Posterior vena cava (tissue), 2 donors: ENCODE data around the gene ARID1A. TPM values are rescaled to one million over a fixed set of nuclear protein-coding genes. Genes with fewer than 3 reads are reported as not detected.
"Not testable (repeated sequence)": the region's sequence is repeated elsewhere in the genome, so short reads cannot be mapped to it uniquely, and the experiment has no call there.

Source experiments
- DNase-seq: peaks from one replicate; pipeline ENCODE4 v3.0.0-alpha.2; 2020; ENCODE audit warnings: low spot score
- intact Hi-C, 2 donors: fragments of 100-400 bp; cut with DNase I; formaldehyde crosslinking; loops; one replicate each; pipeline versions ENCODE4 v1.14.1 to v1.14.2; 2022 to 2023
- total RNA-seq, 2 donors: library from RNA; stranded (reverse); fragmentation: NEBNext Ultra II Directional; extraction: Animal tissue kit (Norgen Biotek cat#: 25700); gene quantifications; one replicate each; pipeline ENCODE4 v1.2.1, GENCODE V29; 2021
- donor health status: DM: yes; HTN: yes; CAD: no.
- donor health status: DM: yes; HTN: yes; CAD: no.

ARID1A gene
- total RNA-seq, 2 donors from 2014 or later, result 48.1 to 48.6 TPM

GRCh38 chr1:26723013-26723991 is 27.5 kb downstream of the ARID1A start:
- intact Hi-C loops, result no loop called here
- DNase-seq, result peak; percentile 91

GRCh38 chr1:26724118-26724517 is 28.3 kb downstream of the ARID1A start:
- DNase-seq, result no peak
- intact Hi-C loops, result no loop called here

GRCh38 chr1:26724926-26725325 is 29.1 kb downstream of the ARID1A start:
- no peak for DNase-seq
- intact Hi-C loops, result no loop called here

GRCh38 chr1:26725904-26726303 is 30.1 kb downstream of the ARID1A start:
- DNase-seq, intact Hi-C loops: not testable (repeated sequence)

- intact Hi-C loops, result no loop called here
- DNase-seq, result no peak
These were observed 31.0 kb downstream of the ARID1A start for GRCh38 chr1:26726784-26727183.

GRCh38 chr1:26727476-26727875 is 31.7 kb downstream of the ARID1A start:
- no peak for DNase-seq
- intact Hi-C loops, result no loop called here

GRCh38 chr1:26728645-26729044 is 32.8 kb downstream of the ARID1A start:
- intact Hi-C loops, result no loop called here
- DNase-seq, result no peak

GRCh38 chr1:26729633-26730032 is 33.8 kb downstream of the ARID1A start:
- intact Hi-C loops, result no loop called here
- no peak for DNase-seq

- intact Hi-C loops, result no loop called here
- DNase-seq, result no peak
These were observed 34.9 kb downstream of the ARID1A start for GRCh38 chr1:26730695-26731094.

- intact Hi-C loops, result no loop called here
- no peak for DNase-seq
These were observed 35.6 kb downstream of the ARID1A start for GRCh38 chr1:26731233-26731902.

GRCh38 chr1:26733392-26733791 is 37.6 kb downstream of the ARID1A start:
- DNase-seq, result no peak
- intact Hi-C loops, result no loop called here

- DNase-seq, result no peak
- intact Hi-C loops, result no loop called here
These were observed 38.2 kb downstream of the ARID1A start for GRCh38 chr1:26733982-26734381.

GRCh38 chr1:26734501-26735058 is 38.8 kb downstream of the ARID1A start:
- no peak for DNase-seq
- intact Hi-C loops, result no loop called here

GRCh38 chr1:26739329-26739914 is 43.6 kb downstream of the ARID1A start:
- intact Hi-C loops, result no loop called here
- no peak for DNase-seq

- no peak for DNase-seq
- intact Hi-C loops, result no loop called here
These were observed 44.3 kb downstream of the ARID1A start for GRCh38 chr1:26740023-26740634.

GRCh38 chr1:26740952-26741351 is 45.1 kb downstream of the ARID1A start:
- intact Hi-C loops, result no loop called here
- DNase-seq, result no peak

- DNase-seq, result no peak
- intact Hi-C loops, result no loop called here
These were observed 47.7 kb downstream of the ARID1A start for GRCh38 chr1:26743426-26744059.

- peak; percentile 86 for DNase-seq
- intact Hi-C loops, result no loop called here
These were observed 48.5 kb downstream of the ARID1A start for GRCh38 chr1:26744075-26744959.
